ENCODE results near the gene RO60.

- TF ChIP-seq POLR2A (IDR thresholded peaks at IDR 0.05) (no peak), CTCF (IDR thresholded peaks at IDR 0.05) (no peak)
These were observed 34.7 kb downstream of the RO60 start for GRCh38 chr1:193094112-193094511.
